GM15510 (cell line): ENCODE measurements around the gene RAB27B.

ENCODE experiments used
- POLR2A ChIP-seq: IDR thresholded peaks from 3 replicates; pipeline ENCODE4 v1.6.1; 2011; ENCODE audit warnings: borderline replicate concordance; ENCODE audit not compliant: insufficient read length; ENCODE audit errors: extremely low read depth

RAB27B gene

GRCh38 chr18:54805571-54806334, 22.5 kb upstream of the RAB27B start:
- TF ChIP-seq POLR2A: no peak

DNA sequence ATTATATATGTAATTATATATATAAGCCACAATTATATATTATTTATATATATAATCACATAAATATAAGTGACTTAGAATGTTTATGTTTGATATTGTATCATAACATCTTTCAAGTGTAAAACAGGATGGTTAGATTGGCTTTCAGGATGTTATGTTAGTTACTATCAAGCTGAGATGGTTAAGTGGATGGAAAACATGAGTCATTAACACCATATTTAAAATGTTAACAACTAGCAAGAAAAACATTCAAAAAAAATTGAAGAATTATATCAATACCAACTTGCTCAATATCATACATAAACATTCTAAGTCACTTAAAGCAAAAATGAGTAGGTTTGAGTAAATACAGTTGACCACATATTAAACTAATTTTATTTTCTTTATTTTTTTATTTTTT, 21.8 kb upstream of the RAB27B start:
- no peak for TF ChIP-seq POLR2A

GRCh38 chr18:54807303-54807702, 21.0 kb upstream of the RAB27B start:
- TF ChIP-seq POLR2A: no peak

DNA sequence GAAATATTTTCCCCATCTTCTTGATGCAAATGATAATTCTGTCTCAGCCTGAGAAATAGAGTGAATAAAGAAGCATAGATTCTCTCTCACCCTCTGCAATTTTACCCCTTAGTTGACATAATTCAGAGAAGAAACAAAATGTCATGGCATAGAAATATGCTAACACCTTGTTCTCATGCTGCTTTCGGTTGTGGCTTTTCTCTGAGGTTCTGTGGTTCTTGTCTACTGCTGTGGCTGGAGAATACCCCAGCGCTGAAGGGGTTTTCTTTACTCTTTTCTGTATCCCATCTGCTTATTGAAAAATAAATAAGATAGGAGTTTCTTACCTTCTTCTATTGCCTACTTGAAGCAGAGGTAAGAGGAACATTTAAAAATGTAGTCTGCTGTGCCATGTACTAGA, 15.4 kb upstream of the RAB27B start:
- TF ChIP-seq POLR2A: no peak

- no peak for TF ChIP-seq POLR2A
Measured at GRCh38 chr18:54813305-54813704, 15.0 kb upstream of the RAB27B start.

DNA sequence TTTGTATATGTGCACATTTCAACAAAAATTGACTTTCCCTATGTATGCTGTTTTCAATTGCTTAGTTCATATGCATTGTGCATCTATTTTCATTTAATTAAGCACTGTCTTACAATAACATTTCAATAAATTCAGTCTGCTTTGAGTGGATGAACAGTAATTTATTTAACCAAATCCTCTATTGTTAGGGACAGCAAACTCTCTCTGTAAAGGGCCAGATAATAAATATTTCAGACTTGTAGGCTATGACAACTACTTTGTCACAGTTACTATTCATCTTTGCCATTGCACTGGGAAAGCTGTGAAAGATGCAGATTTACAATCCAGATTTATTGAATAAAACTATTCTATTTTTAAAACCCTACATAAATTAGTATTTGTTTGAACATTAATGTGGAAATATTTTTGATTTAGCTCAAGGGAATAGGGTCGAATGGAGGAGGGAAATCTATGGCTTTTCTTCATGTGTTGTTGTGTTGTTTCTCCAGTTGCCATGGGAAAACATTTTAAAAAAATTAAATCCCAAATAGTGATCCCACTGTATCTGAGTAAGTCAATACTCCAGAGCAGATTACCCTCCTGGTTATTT, 14.2 kb upstream of the RAB27B start:
- no peak for TF ChIP-seq POLR2A

DNA sequence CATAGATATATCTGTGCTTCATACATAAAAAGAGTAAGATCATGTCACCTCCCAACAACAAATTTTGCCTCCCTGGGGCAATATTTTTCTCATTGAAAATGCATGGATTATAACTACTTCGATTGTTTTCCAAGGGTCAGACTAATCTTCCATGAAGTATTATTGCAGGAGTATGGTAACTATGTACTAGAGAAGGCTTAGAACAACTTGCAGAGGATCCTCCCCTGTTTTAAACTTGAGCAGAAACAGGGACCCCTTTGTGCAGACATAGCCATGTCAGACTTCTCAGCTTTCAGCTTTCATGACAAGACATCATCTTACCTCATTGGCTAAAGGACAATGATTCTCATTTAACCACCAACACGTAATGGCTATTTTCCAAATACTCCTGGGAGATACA, 13.2 kb upstream of the RAB27B start:
- no peak for TF ChIP-seq POLR2A

GRCh38 chr18:54822872-54823845, 5.1 kb upstream of the RAB27B start:
- TF ChIP-seq POLR2A: no peak

DNA sequence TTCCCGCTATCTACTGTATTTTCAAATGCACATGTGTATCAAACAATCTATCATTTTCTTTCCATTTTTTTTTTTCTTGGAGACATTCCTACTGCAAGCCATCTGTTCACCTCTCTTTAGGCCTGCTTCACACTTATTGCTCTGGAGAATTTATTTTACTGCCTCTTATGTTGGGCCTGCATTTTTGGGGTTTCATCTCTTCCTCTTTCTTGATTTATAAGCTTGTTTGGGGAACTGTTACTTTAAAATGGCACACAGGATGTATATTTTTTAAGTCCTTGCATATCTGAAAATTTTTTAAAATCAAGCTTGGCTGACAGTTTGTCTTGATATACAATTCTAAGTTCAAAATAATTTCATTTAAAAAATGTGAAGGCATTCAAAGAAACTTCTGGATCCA, 3.5 kb upstream of the RAB27B start:
- no peak for TF ChIP-seq POLR2A

DNA sequence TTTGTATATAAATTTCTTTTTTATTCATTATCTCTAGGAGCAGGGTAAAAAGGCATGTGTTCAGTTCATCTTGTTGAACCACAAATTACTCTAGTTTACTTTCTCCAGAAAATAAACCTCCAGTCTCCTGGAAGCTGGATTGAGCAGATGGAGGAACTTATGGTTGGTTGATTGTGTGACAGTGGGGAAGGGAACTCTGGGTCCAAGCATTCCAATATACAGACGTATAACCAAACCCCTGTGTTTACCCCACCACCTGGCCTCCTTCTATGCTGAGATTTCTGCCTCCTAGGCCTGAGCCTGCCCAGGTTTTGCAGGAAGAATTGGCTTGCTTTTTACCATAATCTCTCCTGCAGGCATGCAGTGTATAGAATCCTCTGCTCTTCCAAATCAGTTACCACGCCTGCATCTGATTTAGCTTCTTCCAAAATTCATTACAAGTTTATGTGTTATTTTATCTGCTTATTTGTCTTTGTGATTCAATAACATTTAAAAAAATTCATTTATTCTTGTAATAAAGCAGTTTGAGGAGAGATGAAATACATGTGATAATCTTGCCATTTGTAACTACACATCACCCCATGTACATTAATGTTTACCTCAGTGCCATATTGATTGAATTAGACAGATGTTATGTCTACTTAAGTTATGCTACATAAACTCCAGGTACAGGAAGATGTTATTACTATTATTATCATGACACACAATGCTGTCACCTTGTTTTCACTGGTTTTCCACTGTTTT, 2.5 kb upstream of the RAB27B start:
- TF ChIP-seq POLR2A: no peak

DNA sequence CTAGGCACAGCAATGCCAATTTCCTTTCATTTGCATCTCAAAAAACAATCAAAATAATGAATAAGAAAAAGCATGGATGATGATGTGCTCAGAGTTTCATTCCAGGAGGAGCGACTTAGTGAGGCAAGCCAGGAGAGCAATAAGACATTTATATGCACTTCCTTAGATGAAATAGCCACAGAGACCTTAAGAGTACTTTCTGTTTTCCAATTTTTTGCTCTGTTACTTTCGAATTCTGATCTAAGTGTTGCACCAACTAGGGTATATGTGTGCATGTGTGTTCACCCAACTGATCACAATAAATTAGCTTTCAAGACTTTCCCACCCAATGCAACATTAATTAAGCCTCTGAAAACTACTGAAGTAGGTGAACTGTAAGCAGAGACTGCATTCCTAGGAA, 709 bp downstream of the RAB27B start:
- no peak for TF ChIP-seq POLR2A

- no peak for TF ChIP-seq POLR2A
Measured at GRCh38 chr18:54829856-54830255, 1.6 kb downstream of the RAB27B start.

- no peak for TF ChIP-seq POLR2A
Measured at GRCh38 chr18:54830260-54830659, 2.0 kb downstream of the RAB27B start.

DNA sequence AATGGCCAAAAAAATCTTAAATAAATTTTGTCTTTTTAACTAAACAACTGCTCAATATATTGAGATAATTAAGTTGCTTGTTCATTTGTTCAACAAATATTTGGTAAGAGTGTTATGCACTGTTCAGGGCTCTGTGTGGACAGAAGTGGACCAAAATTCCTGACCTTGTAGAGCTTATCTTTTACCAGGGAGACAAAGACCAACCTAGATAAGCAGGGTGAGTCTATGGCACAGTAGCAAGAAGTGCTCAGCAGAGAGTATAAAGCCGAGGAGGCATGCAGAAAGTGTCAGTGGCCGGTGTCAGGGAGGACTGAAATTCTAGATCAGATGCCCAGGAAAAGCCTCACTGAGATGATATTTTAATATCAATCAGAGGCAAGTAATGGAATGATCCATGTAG, 2.6 kb downstream of the RAB27B start:
- TF ChIP-seq POLR2A: no peak

DNA sequence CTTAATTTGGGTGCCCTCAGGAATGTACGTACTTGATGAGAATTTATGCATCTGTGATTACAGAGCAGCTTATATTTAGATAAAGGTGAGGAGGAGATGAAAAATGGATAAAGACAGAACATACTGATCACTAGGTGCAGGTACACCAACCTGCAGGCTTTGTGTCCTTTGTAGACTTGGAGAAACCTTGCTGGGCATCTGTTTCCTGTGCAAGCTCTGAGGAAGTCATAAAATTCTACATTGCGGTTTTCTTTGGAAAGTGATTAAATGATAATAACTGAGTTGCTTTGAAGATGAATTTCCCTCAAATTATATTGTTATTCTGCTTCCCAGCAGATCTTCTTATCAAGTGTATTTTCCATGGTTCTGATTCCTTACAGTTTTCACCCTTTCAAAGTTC, 7.7 kb downstream of the RAB27B start:
- no peak for TF ChIP-seq POLR2A
